Fibroblast of lung (primary cell): Measurements from ENCODE around the gene STXBP6.
"Not testable (repeated sequence)": the region's sequence is repeated elsewhere in the genome, so short reads cannot be mapped to it uniquely, and the experiment has no call there.

ENCODE experiments used
- CTCF ChIP-seq, 2 donors: IDR thresholded peaks in 1 of 2; conservative IDR thresholded peaks in 1 of 2; 1 replicate in 1 of 2; 2 replicates in 1 of 2; pipeline ENCODE4 v1.5.1; 2011 to 2012; ENCODE audit warnings: low read length in 2 of 2, control low read depth in 1 of 2, inconsistent platforms in 1 of 2, low read depth in 1 of 2, mild to moderate bottlenecking in 1 of 2
- EZH2 ChIP-seq: IDR thresholded peaks from 2 replicates; pipeline ENCODE4 v1.5.1; 2012; ENCODE audit warnings: low read length, control low read depth, mild to moderate bottlenecking; ENCODE audit errors: missing control alignments

- not testable (repeated sequence) for TF ChIP-seq CTCF (conservative IDR thresholded peaks at IDR 0.05 in 1 of 2, IDR thresholded peaks at IDR 0.05 in 1 of 2; ENCODE audit: low read depth in 1 of 2, low read length in 2 of 2); EZH2
Measured at GRCh38 chr14:24773564-24773963, 276.4 kb downstream of the STXBP6 start.
